Immature natural killer cell (primary cell): ENCODE measurements around the gene DOCK6. TPM values are rescaled to one million over a fixed set of nuclear protein-coding genes. Genes with fewer than 3 reads are reported as not detected.

Experiments
- DNase-seq, 3 donors: peaks; one replicate each; pipeline ENCODE4 v3.0.0; 2022; ENCODE audit warnings: mixed read lengths in 1 of 3
- H3K27ac Mint-ChIP-seq, 6 donors: one replicate each; pipeline ENCODE4 v1.8.0; 2020; ENCODE audit warnings: mixed read lengths in 6 of 6, mild to moderate bottlenecking in 5 of 6, inconsistent platforms in 4 of 6, moderate library complexity in 3 of 6
- H3K27me3 Mint-ChIP-seq, 3 donors: one replicate each; pipeline ENCODE4 v1.8.0; 2020 to 2021; ENCODE audit warnings: low read depth in 3 of 3, mild to moderate bottlenecking in 3 of 3, mixed read lengths in 3 of 3, moderate library complexity in 3 of 3, inconsistent platforms in 1 of 3
- H3K36me3 Mint-ChIP-seq, 3 donors: one replicate each; pipeline ENCODE4 v1.8.0; 2020; ENCODE audit warnings: mixed read lengths in 3 of 3, inconsistent platforms in 2 of 3, mild to moderate bottlenecking in 2 of 3
- H3K4me1 Mint-ChIP-seq, 2 donors: one replicate each; pipeline ENCODE4 v1.8.0; 2020; ENCODE audit warnings: inconsistent platforms in 2 of 2, mild to moderate bottlenecking in 2 of 2, mixed read lengths in 2 of 2, moderate library complexity in 1 of 2
- H3K4me3 Mint-ChIP-seq, 5 donors: one replicate each; pipeline ENCODE4 v1.8.0; 2020; ENCODE audit warnings: mild to moderate bottlenecking in 5 of 5, mixed read lengths in 5 of 5, inconsistent platforms in 3 of 5, moderate library complexity in 3 of 5
- H3K9me3 Mint-ChIP-seq, 6 donors: one replicate each; pipeline ENCODE4 v1.8.0; 2020; ENCODE audit warnings: mild to moderate bottlenecking in 6 of 6, mixed read lengths in 6 of 6, inconsistent platforms in 4 of 6, moderate library complexity in 3 of 6
- polyA plus RNA-seq, 3 donors: library from polyadenylated mRNA; unstranded; fragments of 300-500 nt; fragmentation: Illumina TruSeq; gene quantifications; one replicate each; pipeline ENCODE4 v1.2.3, GENCODE V29; 2021

Gene DOCK6
- polyA plus RNA-seq, 3 donors from 2014 or later: not detected

DNA sequence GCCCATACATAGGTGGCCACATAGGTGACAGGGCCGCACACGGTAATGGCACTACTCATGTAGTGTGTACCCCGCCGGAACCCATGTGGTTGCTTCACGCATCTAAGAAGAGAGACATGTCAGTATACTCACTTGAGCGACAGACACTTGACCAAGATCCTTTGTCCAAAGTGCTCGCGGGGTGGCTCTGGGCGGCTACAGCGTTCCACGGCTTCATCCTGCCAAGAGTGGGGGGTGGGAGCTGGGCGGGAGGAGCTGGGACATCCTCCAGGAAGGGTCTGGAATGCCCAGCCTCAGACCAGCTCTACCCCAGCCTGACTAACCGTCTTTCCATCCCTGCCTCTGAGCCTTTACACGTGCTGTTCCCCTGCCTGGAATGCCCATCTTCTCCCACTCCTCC lies 14.4 kb downstream of the DOCK6 start:
- Mint-ChIP-seq H3K9me3 (no peaks in the 10 kb centered on the region), H3K27me3 (peaks cover 2 to 10% (median 3%) of the 10 kb centered on the region in 3 donors)

DNA sequence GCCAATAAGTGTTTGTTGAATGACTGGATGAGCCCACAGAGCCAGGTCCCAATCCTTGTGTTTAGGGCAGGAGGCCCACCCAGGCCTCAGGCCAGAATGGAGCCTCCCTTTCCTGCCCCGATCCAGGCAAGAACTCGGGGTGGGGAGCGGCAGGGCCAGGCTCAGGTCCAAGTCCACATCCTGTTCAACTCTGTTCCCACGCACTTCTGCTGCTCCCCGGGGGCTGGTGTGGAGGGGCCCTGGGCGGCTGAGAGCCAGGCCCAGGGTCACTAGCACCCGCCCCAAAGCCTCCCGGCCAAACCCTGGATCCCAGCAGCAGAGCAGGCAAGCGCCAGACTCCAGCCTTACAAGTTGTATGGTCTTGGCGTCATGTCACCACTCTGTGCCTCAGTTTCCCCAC lies 14.9 kb downstream of the DOCK6 start:
- Mint-ChIP-seq H3K4me1 (peaks cover 5 to 7% of the 10 kb centered on the region in 2 donors), H3K27me3 (peaks cover 2 to 10% (median 3%) of the 10 kb centered on the region in 3 donors), H3K27ac (no peak overlapping the region), H3K4me3 (no peak overlapping the region), H3K9me3 (no peaks in the 10 kb centered on the region), H3K36me3 (no peaks in the 10 kb centered on the region)
- no peak for DNase-seq

More for the DNA sequence above, 14.4 kb downstream of the DOCK6 start:
- Mint-ChIP-seq H3K36me3 (no peaks in the 10 kb centered on the region), H3K4me1 (peaks cover 5 to 7% of the 10 kb centered on the region in 2 donors), H3K4me3 (no peak overlapping the region), H3K27ac (no peak overlapping the region)
- DNase-seq: no peak

- peaks cover 5 to 7% of the 10 kb centered on the region in 2 donors for H3K4me1 Mint-ChIP-seq
Observed at GRCh38 chr19:11246941-11247340, 15.4 kb downstream of the DOCK6 start.

GRCh38 chr19:11244846-11245589 lies 17.3 kb downstream of the DOCK6 start:
- no peak overlapping the region for H3K4me3 Mint-ChIP-seq
- peaks cover 2 to 11% (median 7%) of the 10 kb centered on the region in 3 donors for H3K27me3 Mint-ChIP-seq

More at GRCh38 chr19:11246941-11247340, 15.4 kb downstream of the DOCK6 start:
- no peak for DNase-seq
- H3K9me3 Mint-ChIP-seq: no peaks in the 10 kb centered on the region
- H3K27ac Mint-ChIP-seq: no peak overlapping the region
- H3K4me3 Mint-ChIP-seq: no peak overlapping the region
- H3K27me3 Mint-ChIP-seq: peaks cover 2 to 11% (median 4%) of the 10 kb centered on the region in 3 donors
- no peaks in the 10 kb centered on the region for H3K36me3 Mint-ChIP-seq

GRCh38 chr19:11243798-11244169 lies 18.5 kb downstream of the DOCK6 start:
- H3K27me3 Mint-ChIP-seq: peaks cover 2 to 11% (median 7%) of the 10 kb centered on the region in 3 donors

More at GRCh38 chr19:11244846-11245589, 17.3 kb downstream of the DOCK6 start:
- Mint-ChIP-seq H3K9me3 (peaks cover 0 to under 1% (median 0%) of the 10 kb centered on the region in 6 donors), H3K4me1 (peaks cover 5 to 7% of the 10 kb centered on the region in 2 donors), H3K27ac (no peak overlapping the region), H3K36me3 (no peaks in the 10 kb centered on the region)
- DNase-seq: no peak

GRCh38 chr19:11242864-11243797 lies 19.2 kb downstream of the DOCK6 start:
- DNase-seq: peak; percentile 81 to 84 (median 81)
- peak overlapping the region in 1 of 6 donors; percentile 45 for H3K27ac Mint-ChIP-seq
- H3K27me3 Mint-ChIP-seq: peaks cover 2 to 11% (median 4%) of the 10 kb centered on the region in 3 donors
- H3K9me3 Mint-ChIP-seq: peaks cover 6 to 11% (median 9%) of the 10 kb centered on the region in 6 donors
- peak overlapping the region in 3 of 5 donors; percentile 44 to 59 (median 55) for H3K4me3 Mint-ChIP-seq
- peaks cover 5 to 7% of the 10 kb centered on the region in 2 donors for H3K4me1 Mint-ChIP-seq
- H3K36me3 Mint-ChIP-seq: peaks cover 0 to 9% (median 4%) of the 10 kb centered on the region in 3 donors

More at GRCh38 chr19:11243798-11244169, 18.5 kb downstream of the DOCK6 start:
- Mint-ChIP-seq H3K27ac (peak overlapping the region in 1 of 6 donors; percentile 45), H3K4me1 (peaks cover 5 to 7% of the 10 kb centered on the region in 2 donors), H3K9me3 (peaks cover 2 to 5% (median 4%) of the 10 kb centered on the region in 6 donors), H3K4me3 (peak overlapping the region in 4 of 5 donors; percentile 44 to 59 (median 52)), H3K36me3 (peaks cover 0 to 4% (median 3%) of the 10 kb centered on the region in 3 donors)
- no peak for DNase-seq

GRCh38 chr19:11242025-11242424 lies 20.3 kb downstream of the DOCK6 start:
- H3K4me3 Mint-ChIP-seq: no peak overlapping the region
- no peak for DNase-seq
- H3K27me3 Mint-ChIP-seq: peaks cover 2 to 11% (median 4%) of the 10 kb centered on the region in 3 donors
- H3K9me3 Mint-ChIP-seq: peaks cover 6 to 15% (median 10%) of the 10 kb centered on the region in 6 donors
- no peak overlapping the region for H3K27ac Mint-ChIP-seq
- H3K4me1 Mint-ChIP-seq: peaks cover 5 to 7% of the 10 kb centered on the region in 2 donors
- H3K36me3 Mint-ChIP-seq: peaks cover 0 to 10% (median 4%) of the 10 kb centered on the region in 3 donors

DNA sequence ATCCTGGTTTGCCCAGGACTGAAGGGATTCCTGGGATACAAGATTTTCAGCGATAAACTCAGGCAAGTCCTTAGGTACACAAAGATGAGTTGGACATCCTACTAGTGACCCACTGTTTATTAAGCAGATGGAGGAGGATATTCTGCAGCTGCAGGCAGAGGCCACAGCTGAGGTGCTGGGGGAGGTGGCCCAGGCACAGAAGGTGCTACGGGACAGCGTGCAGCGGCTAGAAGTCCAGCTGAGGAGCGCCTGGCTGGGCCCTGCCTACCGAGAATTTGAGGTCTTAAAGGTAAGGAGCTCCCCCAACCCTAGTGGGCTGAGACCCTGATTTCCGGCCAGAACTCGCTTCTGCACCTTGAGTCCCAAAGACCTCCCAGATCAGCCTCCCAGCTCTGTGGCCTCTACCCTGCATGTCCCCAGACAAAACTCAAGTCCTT lies 22.3 kb downstream of the DOCK6 start:
- Mint-ChIP-seq H3K4me1 (peaks cover 5 to 7% of the 10 kb centered on the region in 2 donors), H3K36me3 (peaks cover 0 to 10% (median 4%) of the 10 kb centered on the region in 3 donors), H3K4me3 (no peak overlapping the region), H3K9me3 (peaks cover 7 to 15% (median 10%) of the 10 kb centered on the region in 6 donors), H3K27ac (no peak overlapping the region), H3K27me3 (peaks cover 0 to 9% (median 4%) of the 10 kb centered on the region in 3 donors)
- DNase-seq: no peak

DNA sequence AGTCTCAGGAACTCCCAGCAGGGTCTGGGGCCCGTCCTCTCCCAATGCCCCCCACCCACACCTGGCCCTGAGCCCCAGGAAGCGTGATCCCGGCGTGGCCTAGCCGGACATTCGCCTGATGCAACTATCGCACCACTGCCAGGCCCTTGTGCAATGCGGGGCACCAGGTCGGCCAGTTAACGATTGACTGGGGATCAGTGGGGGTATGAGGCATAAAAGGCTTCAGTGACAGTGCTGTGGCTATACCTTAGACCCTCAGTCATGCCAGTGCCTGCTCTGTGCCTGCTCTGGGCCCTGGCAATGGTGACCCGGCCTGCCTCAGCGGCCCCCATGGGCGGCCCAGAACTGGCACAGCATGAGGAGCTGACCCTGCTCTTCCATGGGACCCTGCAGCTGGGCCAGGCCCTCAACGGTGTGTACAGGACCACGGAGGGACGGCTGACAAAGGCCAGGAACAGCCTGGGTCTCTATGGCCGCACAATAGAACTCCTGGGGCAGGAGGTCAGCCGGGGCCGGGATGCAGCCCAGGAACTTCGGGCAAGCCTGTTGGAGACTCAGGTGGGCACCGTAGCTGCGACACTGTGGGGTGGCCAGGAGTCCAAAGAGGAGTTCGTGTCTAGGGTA lies 22.8 kb downstream of the DOCK6 start, which contains the start of gene ANGPTL8:
Gene ANGPTL8 (plus strand): TSS at position 243 of the 624 bp plus-strand sequence. CDS start 19 bp downstream, at position 262.
- Mint-ChIP-seq H3K4me1 (peaks cover 5 to 7% of the 10 kb centered on the region in 2 donors), H3K4me3 (no peak within 1 kb of the TSS), H3K36me3 (peaks cover 0 to 10% (median 4%) of the 10 kb centered on the region in 3 donors), H3K27ac (no peak within 1 kb of the TSS), H3K9me3 (peaks cover 7 to 15% (median 10%) of the 10 kb centered on the region in 6 donors), H3K27me3 (peaks cover 0 to 9% (median 4%) of the 10 kb centered on the region in 3 donors)
- DNase-seq: no peak

DNA sequence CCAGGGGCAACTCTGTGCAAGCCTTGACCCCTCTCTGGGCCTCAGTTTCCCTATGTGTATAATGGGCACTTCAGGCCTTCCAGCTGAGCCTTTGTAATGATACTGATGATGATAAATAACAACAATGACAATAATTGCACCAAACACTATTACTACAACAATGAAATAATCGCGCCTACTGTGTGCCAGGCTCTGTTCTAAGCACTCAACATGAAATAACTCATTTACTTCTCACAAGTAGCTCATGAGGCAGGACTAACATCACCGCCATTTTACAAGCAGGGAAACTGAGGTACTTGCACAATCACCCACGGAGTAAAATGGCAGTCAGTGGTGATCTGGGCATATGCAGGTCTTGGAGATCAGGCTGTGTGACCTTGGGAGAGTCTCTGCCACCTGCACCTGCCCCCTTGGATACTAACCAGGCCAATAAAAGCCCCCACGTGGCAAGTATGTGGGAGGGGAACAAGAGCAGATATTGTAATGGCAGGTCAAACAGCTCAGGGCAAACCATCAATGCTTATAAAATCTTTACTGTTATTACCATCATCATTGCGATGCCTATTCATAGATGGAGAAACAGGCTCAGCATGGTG lies 23.4 kb downstream of the DOCK6 start:
- H3K36me3 Mint-ChIP-seq: peaks cover 0 to 10% (median 4%) of the 10 kb centered on the region in 3 donors
- peaks cover 7 to 15% (median 10%) of the 10 kb centered on the region in 6 donors for H3K9me3 Mint-ChIP-seq
- H3K27ac Mint-ChIP-seq: no peak overlapping the region
- H3K4me1 Mint-ChIP-seq: peaks cover 5 to 6% of the 10 kb centered on the region in 2 donors
- H3K27me3 Mint-ChIP-seq: peaks cover 0 to 8% (median 4%) of the 10 kb centered on the region in 3 donors
- DNase-seq: no peak
- H3K4me3 Mint-ChIP-seq: no peak overlapping the region

DNA sequence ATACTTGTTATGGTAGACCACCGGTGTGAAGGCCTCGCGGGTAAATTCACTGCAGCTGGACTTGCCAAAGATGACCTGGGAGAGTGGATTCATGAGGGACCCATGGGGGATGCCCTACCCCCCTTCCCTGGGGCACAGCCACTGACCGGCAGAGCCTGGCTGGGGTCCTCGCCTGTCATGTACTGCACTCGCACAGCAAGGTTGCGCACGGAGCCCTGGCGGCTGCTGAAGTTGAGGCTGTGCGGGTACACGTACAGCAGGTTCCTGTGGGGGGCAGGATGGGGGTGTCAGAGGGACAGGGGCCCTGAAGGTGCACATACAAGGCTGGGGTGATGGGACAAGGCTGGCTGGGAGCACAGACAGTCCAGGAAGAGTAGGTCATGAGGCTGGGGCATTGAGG lies 24.3 kb downstream of the DOCK6 start:
- peaks cover 0 to 10% (median 4%) of the 10 kb centered on the region in 3 donors for H3K36me3 Mint-ChIP-seq
- H3K27ac Mint-ChIP-seq: no peak overlapping the region
- peaks cover 0 to 4% (median 2%) of the 10 kb centered on the region in 3 donors for H3K27me3 Mint-ChIP-seq
- H3K4me1 Mint-ChIP-seq: no peaks in the 10 kb centered on the region
- DNase-seq: no peak
- no peak overlapping the region for H3K4me3 Mint-ChIP-seq
- H3K9me3 Mint-ChIP-seq: peaks cover 7 to 15% (median 10%) of the 10 kb centered on the region in 6 donors

DNA sequence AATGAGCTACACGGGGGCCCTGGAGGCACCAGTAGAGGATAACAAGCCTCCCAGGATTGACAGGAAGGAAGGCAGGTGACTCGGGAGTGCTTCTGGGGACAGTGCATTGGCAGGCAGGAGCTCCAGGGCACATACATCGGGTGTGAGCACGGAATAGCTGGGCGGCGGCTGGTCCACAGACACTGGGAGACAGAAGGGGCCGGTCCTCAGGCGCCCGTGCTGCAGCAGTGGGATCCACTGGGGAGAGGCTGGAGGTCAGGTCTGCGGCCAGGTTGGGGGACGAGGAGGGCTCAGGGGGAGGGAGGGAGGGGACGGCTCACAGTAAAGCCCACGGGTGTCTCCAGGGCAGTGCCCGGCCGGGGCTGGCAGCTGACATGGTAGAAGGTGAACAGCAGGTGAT lies 25.0 kb downstream of the DOCK6 start:
- H3K4me1 Mint-ChIP-seq: no peaks in the 10 kb centered on the region
- peaks cover 0 to 10% (median 4%) of the 10 kb centered on the region in 3 donors for H3K36me3 Mint-ChIP-seq
- H3K27me3 Mint-ChIP-seq: peaks cover 0 to 4% (median 2%) of the 10 kb centered on the region in 3 donors
- H3K9me3 Mint-ChIP-seq: peaks cover 7 to 15% (median 10%) of the 10 kb centered on the region in 6 donors
- H3K27ac Mint-ChIP-seq: no peak overlapping the region
- DNase-seq: no peak
- H3K4me3 Mint-ChIP-seq: no peak overlapping the region
